Heart right ventricle (tissue), 16 donors: ENCODE measurements around the gene PLK2. TPM values are rescaled to one million over a fixed set of nuclear protein-coding genes. Genes with fewer than 3 reads are reported as not detected.

ENCODE experiments used
- ATAC-seq, 8 donors: fragments of 200-7000 bp; cut with Tn5 transposase; one replicate each; pipeline ENCODE4 v1.9.1; 2020; ENCODE audit warnings: mild to moderate bottlenecking in 8 of 8, moderate library complexity in 8 of 8, moderate number of reproducible peaks in 1 of 8
- DNase-seq, 2 donors: peaks; one replicate each; pipeline ENCODE4 v3.0.0-alpha.2; 2020
- H3K27ac ChIP-seq, 10 donors: fragments of 200-600 bp; sonication (generic) in 2 of 10; one replicate each; pipeline versions ENCODE4 v1.5.0 to v1.8.0; 2020 to 2022; ENCODE audit warnings: mild to moderate bottlenecking in 3 of 10
- H3K27me3 ChIP-seq, 7 donors: fragments of 200-600 bp; one replicate each; pipeline ENCODE4 v1.8.0; 2021 to 2022; ENCODE audit warnings: mild to moderate bottlenecking in 2 of 7
- H3K36me3 ChIP-seq, 9 donors: fragments of 200-600 bp; sonication (generic) in 1 of 9; one replicate each; pipeline versions ENCODE4 v1.5.0 to v1.8.0; 2020 to 2022; ENCODE audit warnings: mild to moderate bottlenecking in 2 of 9
- H3K4me1 ChIP-seq, 9 donors: fragments of 200-600 bp; sonication (generic) in 1 of 9; one replicate each; pipeline versions ENCODE4 v1.5.0 to v1.8.0; 2020 to 2022; ENCODE audit warnings: mild to moderate bottlenecking in 4 of 9
- H3K4me3 ChIP-seq, 10 donors: fragments of 200-600 bp; sonication (generic) in 2 of 10; one replicate each; pipeline versions ENCODE4 v1.5.0 to v1.8.0; 2020 to 2022; ENCODE audit warnings: mild to moderate bottlenecking in 7 of 10, moderate library complexity in 2 of 10
- H3K9me3 ChIP-seq, 11 donors: fragments of 200-600 bp in 10 of 11; sonication (generic) in 2 of 11; one replicate each; pipeline versions ENCODE4 v1.5.0 to v1.8.0; 2013 to 2022; ENCODE audit warnings: mild to moderate bottlenecking in 2 of 11, control low read depth in 1 of 11, moderate library complexity in 1 of 11
- CTCF ChIP-seq, 9 donors: fragments of 200-600 bp; sonication (generic) in 2 of 9; IDR thresholded peaks; one replicate each; pipeline versions ENCODE4 v1.5.0 to v1.8.0; 2021 to 2022; ENCODE audit warnings: antibody characterized with exemption in 9 of 9, mild to moderate bottlenecking in 5 of 9, moderate library complexity in 1 of 9
- WGBS, 2 donors: extraction: QIAGEN DNeasy Blood & Tissue Kit; methylation state at CpG; one replicate each; pipeline ENCODE4 v1.1.7; 2013; ENCODE audit warnings: inconsistent platforms in 1 of 2; 5-methylcytosine and 5-hydroxymethylcytosine counted together
- intact Hi-C, 10 donors: fragments of 100-400 bp; cut with DNase I; formaldehyde crosslinking; loops; one replicate each; pipeline versions ENCODE4 v1.11.1 to v1.14.2; 2022
- polyA plus RNA-seq, 2 donors: library from polyadenylated mRNA; stranded (reverse); fragments of 200-250 nt; gene quantifications; one replicate each; pipeline ENCODE4 v1.2.3, GENCODE V29; 2013
- total RNA-seq, 10 donors: library from RNA; stranded (reverse); fragmentation: NEBNext Ultra II Directional in 3 of 10; extraction: Animal tissue kit (Norgen Biotek cat#: 25700) in 3 of 10; gene quantifications; one replicate each; pipeline versions ENCODE4 v1.2.1 to v1.2.4, GENCODE V29; 2021 to 2023
- donor health status: Arrhythmogenic right ventricular cardiomyopathy.
- donor health status: ischemic (EF 13 %, LVEDD 7.1; RV severe dilation, severe dysfunction).
- donor health status: healthy with polysubstance abuse.
- donor health status: DM: no; HTN: yes; CAD: no.
- donor health status: DM: no; HTN: no; CAD: no.
- donor health status: ischemic (EF 25% LVEDD 6.9; RV normal size, moderate dysfunction).
- donor health status: ischemic (EF 25% LVEDD 5.7; RV mildly dilated, moderate dysfunction).
- donor health status: healthy.
- donor health status: DM: yes; HTN: yes; CAD: no.
- donor health status: Ischemic cardiomyopathy.
- donor health status: ischemic (EF 35%, LVEDD 5.7; RV mildly dilated, moderate dysfunction).
- donor health status: nonischemic (EF 11% LVEDD 7.7; RV severe dilation, severe dysfunction).
- donor health status: DM: yes; HTN: yes; CAD: no.
- donor health status: PGD.
- donor health status: ischemic (EF 29% LVEDD 5.4; RV normal size, mild dysfunction).
- donor health status: nonischemic (EF 23%, LVEDD 6.1; RV moderate dilation, normal function).

Gene PLK2
- total and polyA plus RNA-seq, 12 donors, result 11.5 to 174 (median 102) TPM

GRCh38 chr5:58460732-58461286 lies 923 bp upstream of the PLK2 start:
- H3K9me3 ChIP-seq, result no peaks in the 10 kb centered on the region
- peaks cover 0 to 23% (median 12%) of the 10 kb centered on the region in 9 donors for H3K4me1 ChIP-seq
- 6% methylated on average over 30 of the region's 30 CpGs for WGBS, 2 donors

GRCh38 chr5:58459146-58460001 lies 512 bp downstream of the PLK2 start:
- Histone ChIP-seq H3K36me3 (peaks cover 0 to 45% (median 32%) of the 10 kb centered on the region in 9 donors), H3K4me1 (peaks cover 0 to 36% (median 27%) of the 10 kb centered on the region in 9 donors), H3K27ac (peak overlapping the region; percentile 65 to 99 (median 98)), H3K9me3 (no peaks in the 10 kb centered on the region), H3K4me3 (peak overlapping the region; percentile 70 to 94 (median 88)), H3K27me3 (peaks cover 0 to 20% (median 0%) of the 10 kb centered on the region in 7 donors)
- peak; percentile 4 to 27 (median 12) for ATAC-seq
- peak in 1 of 9 donors; percentile 8 for TF ChIP-seq CTCF (IDR thresholded peaks at IDR 0.05)
- intact Hi-C loops, result loop anchor here (1.0 to 10.0 kb wide), 36 partner anchors 95 to 1555 kb away; partner anchors contain the start of gene SETD9 (in 1 of the 10)
- DNase-seq, result peak in 1 of 2 donors; percentile 42
- 0% methylated on average over 52 to 57 of the region's 57 CpGs for WGBS, 2 donors

More at GRCh38 chr5:58460732-58461286, 923 bp upstream of the PLK2 start:
- Histone ChIP-seq H3K27ac (peak overlapping the region; percentile 68 to 99 (median 98)), H3K4me3 (peak overlapping the region; percentile 70 to 94 (median 88)), H3K27me3 (peaks cover 0 to 20% (median 0%) of the 10 kb centered on the region in 7 donors), H3K36me3 (peaks cover 0 to 30% (median 18%) of the 10 kb centered on the region in 9 donors)
- TF ChIP-seq CTCF (IDR thresholded peaks at IDR 0.05), result peak; percentile 72 to 94 (median 82)
- peak; percentile 82 to 93 (median 85) for ATAC-seq
- intact Hi-C loops, result loop anchor here (1.0 to 10.0 kb wide), 22 partner anchors 572 to 1556 kb away; partner anchors contain the start of gene SETD9 (in 1 of the 10)
- peak; percentile 90 to 93 for DNase-seq

- ATAC-seq (no peak), DNase-seq (no peak)
- Histone ChIP-seq H3K4me1 (peaks cover 0 to 42% (median 33%) of the 10 kb centered on the region in 9 donors), H3K9me3 (no peaks in the 10 kb centered on the region), H3K27ac (peak overlapping the region in 9 of 10 donors; percentile 96 to 99 (median 98)), H3K4me3 (peak overlapping the region; percentile 70 to 94 (median 88)), H3K27me3 (peaks cover 0 to 20% (median 0%) of the 10 kb centered on the region in 7 donors), H3K36me3 (peaks cover 0 to 51% (median 38%) of the 10 kb centered on the region in 9 donors)
- 5% methylated on average over 9 of the region's 9 CpGs for WGBS, 2 donors
- TF ChIP-seq CTCF (IDR thresholded peaks at IDR 0.05), result no peak
- intact Hi-C loops, result loop anchor here in 8 of 10 donors (2.0 to 10.0 kb wide), 14 partner anchors 94 to 444 kb away; no protein-coding TSS in a partner anchor
These were observed 1.1 kb downstream of the PLK2 start for GRCh38 chr5:58458743-58459145.
